HCT116 (cell line): ENCODE results near the gene ABCB8. TPM values are rescaled to one million over a fixed set of nuclear protein-coding genes. Genes with fewer than 3 reads are reported as not detected.

Experiments
- ATAC-seq: fragments of 200-7000 bp; cut with Tn5 transposase; 2 replicates; pipeline ENCODE4 v1.9.1; 2020; ENCODE audit warnings: mild to moderate bottlenecking, moderate library complexity
- BruUV-seq: library from RNA; stranded (reverse); fragments of 400-500 nt; replicated peaks from 2 replicates; lab custom pipeline; 2021; lab: Mats Ljungman, UMichigan
- CTCF ChIA-PET: fragments of 300-600 bp; sonication (Branson Sonifier 250); formaldehyde crosslinking; loops from one replicate; lab custom pipeline; 2021; ENCODE audit warnings: antibody characterized with exemption; lab: Charles Lee
- POLR2A ChIA-PET: fragments of 300-600, 350-600 bp; sonication (Branson Sonifier 250); formaldehyde crosslinking; loops from one replicate; lab custom pipeline; 2021; ENCODE audit warnings: antibody characterized with exemption; lab: Charles Lee
- RAD21 ChIA-PET, 2 experiments: fragments of 300-600 bp; sonication (Branson Sonifier 250); formaldehyde crosslinking; loops; one replicate each; lab custom pipeline; 2023; ENCODE audit warnings: low total read pairs in 2 of 2; ENCODE audit not compliant: uncharacterized antibody in 2 of 2, unreplicated experiment in 2 of 2, low non-redundant PET in 1 of 2; lab: Charles Lee
- DNase-seq: peaks from one replicate; pipeline ENCODE4 v3.0.0-alpha.2; 2010; ENCODE audit warnings: low read depth, low spot score
- H2AFZ ChIP-seq: fragments of 200-600 bp; shearing (Covaris generic), sonication (generic); 2 replicates; pipeline ENCODE4 v1.6.1; 2017; ENCODE audit warnings: low read depth, mixed run types, mixed read lengths, antibody characterized with exemption, low read length; ENCODE audit not compliant: poor library complexity, severe bottlenecking
- H3K27ac ChIP-seq: 2 replicates; pipeline ENCODE4 v1.5.1; 2012; ENCODE audit warnings: low read depth, low read length
- H3K27me3 ChIP-seq: fragments of 200-600 bp; sonication (generic); 2 replicates; pipeline ENCODE4 v1.6.1; 2016; ENCODE audit warnings: mixed run types, low read length, mixed read lengths; ENCODE audit not compliant: insufficient read depth
- H3K36me3 ChIP-seq, 2 experiments: fragments of 200-500 bp in 1 of 2; fragments of 200-600 bp in 1 of 2; sonication (Bioruptor generic) in 1 of 2; sonication (generic) in 1 of 2; 2 replicates each; pipeline versions ENCODE4 v1.5.1 to v1.6.1; 2014 to 2016; ENCODE audit warnings: low read length in 2 of 2, inconsistent platforms in 1 of 2, mixed read lengths in 1 of 2, mixed run types in 1 of 2; ENCODE audit not compliant: insufficient read depth in 2 of 2, control insufficient read depth in 1 of 2
- H3K4me1 ChIP-seq, 2 experiments: fragments of 200-600 bp in 1 of 2; sonication (generic) in 1 of 2; 2 replicates each; pipeline versions ENCODE4 v1.5.1 to v1.6.1; 2012 to 2017; ENCODE audit warnings: low read length in 2 of 2, inconsistent platforms in 1 of 2, mild to moderate bottlenecking in 1 of 2, mixed read lengths in 1 of 2, mixed run types in 1 of 2, moderate library complexity in 1 of 2; ENCODE audit not compliant: insufficient read depth in 2 of 2, control insufficient read depth in 1 of 2
- H3K4me2 ChIP-seq: fragments of 200-600 bp; sonication (generic); 2 replicates; pipeline ENCODE4 v1.6.1; 2017; ENCODE audit warnings: mixed run types, low read length, mixed read lengths
- H3K4me3 ChIP-seq, 2 experiments: fragments of 200-600 bp in 1 of 2; sonication (generic) in 1 of 2; replicated peaks in 1 of 2; 2 replicates each; pipeline ENCODE4 v1.5.1; 2011 to 2016; ENCODE audit warnings: low read length in 2 of 2, control low read depth in 1 of 2, low read depth in 1 of 2, mild to moderate bottlenecking in 1 of 2, mixed read lengths in 1 of 2, mixed run types in 1 of 2
- H3K79me2 ChIP-seq: fragments of 200-600 bp; sonication (generic); 2 replicates; pipeline ENCODE4 v1.6.1; 2017; ENCODE audit warnings: mild to moderate bottlenecking, mixed run types, low read length, moderate library complexity, mixed read lengths; ENCODE audit not compliant: insufficient read depth
- H3K9ac ChIP-seq: fragments of 200-600 bp; sonication (generic); 2 replicates; pipeline ENCODE4 v1.6.1; 2016; ENCODE audit warnings: low read length, mixed read lengths
- H3K9me2 ChIP-seq: fragments of 200-600 bp; sonication (generic), shearing (Covaris generic); 2 replicates; pipeline ENCODE4 v1.6.1; 2017; ENCODE audit warnings: mixed run types, mild to moderate bottlenecking, moderate library complexity; ENCODE audit not compliant: insufficient read depth
- H3K9me3 ChIP-seq, 2 experiments: fragments of 200-500 bp in 1 of 2; fragments of 200-600 bp in 1 of 2; sonication (Bioruptor generic) in 1 of 2; sonication (generic) in 1 of 2; 2 replicates each; pipeline ENCODE4 v1.6.1; 2014 to 2017; ENCODE audit warnings: low read length in 2 of 2, mixed read lengths in 2 of 2, inconsistent platforms in 1 of 2, low read depth in 1 of 2, mild to moderate bottlenecking in 1 of 2, mixed run types in 1 of 2, moderate library complexity in 1 of 2; ENCODE audit not compliant: control insufficient read depth in 1 of 2, insufficient read depth in 1 of 2
- H4K20me1 ChIP-seq: fragments of 200-600 bp; sonication (generic), shearing (Covaris generic); 2 replicates; pipeline ENCODE4 v1.6.1; 2017; ENCODE audit warnings: mixed run types, mild to moderate bottlenecking, moderate library complexity; ENCODE audit not compliant: insufficient read depth
- SP1 ChIP-seq: IDR thresholded peaks from 2 replicates; pipeline ENCODE4 v1.6.1; 2012; ENCODE audit warnings: low read depth
- YY1 ChIP-seq: IDR thresholded peaks from 2 replicates; pipeline ENCODE4 v1.6.1; 2011; ENCODE audit warnings: low read length, low read depth, moderate library complexity, mild to moderate bottlenecking; ENCODE audit not compliant: insufficient replicate concordance; ENCODE audit errors: extremely low read depth
- intact Hi-C: fragments of 100-400 bp; cut with micrococcal nuclease; formaldehyde crosslinking; loops from 2 replicates; pipeline ENCODE4 v1.10.0; 2022
- total RNA-seq: library from RNA; stranded (reverse); gene quantifications from one replicate; pipeline ENCODE4 v1.2.1, GENCODE V29; 2021; ENCODE audit not compliant: unreplicated experiment

Gene ABCB8
- total RNA-seq, 1 experiment from 2014 or later: 55.2 TPM

GRCh38 chr7:151095828-151096475 is 67.7 kb downstream of the ABCB8 start:
- BruUV-seq: no TSS peak
- Histone ChIP-seq H3K36me3 (peaks cover 0 to 14% of the 10 kb centered on the region in 2 experiments; a peak in 1 of 4 replicates), H3K9ac (no peak overlapping the region), H3K27ac (no peak overlapping the region), H3K9me3 (no peaks in the 10 kb centered on the region), H4K20me1 (no peaks in the 10 kb centered on the region; the same call in 1 of the 2 replicates), H3K79me2 (peaks cover 97% of the 10 kb centered on the region), H3K9me2 (no peaks in the 10 kb centered on the region), H3K27me3 (no peaks in the 10 kb centered on the region), H2AFZ (no peak overlapping the region), H3K4me1 (no peaks in the 10 kb centered on the region), H3K4me3 (no peak overlapping the region), H3K4me2 (no peak overlapping the region)
- no peak for DNase-seq
- POLR2A ChIA-PET: interaction anchor here (0.8 kb wide), 1 partner anchor 22 kb away, joined by 4 read pairs; no protein-coding TSS in a partner anchor
- CTCF ChIA-PET: no interaction called here
- intact Hi-C loops: no loop called here
- RAD21 ChIA-PET: interaction anchor here in 1 of 2 experiments (0.7 kb wide), 1 partner anchor 189 kb away, joined by 4 read pairs; no protein-coding TSS in a partner anchor
- TF ChIP-seq YY1: no peak
- no peak for TF ChIP-seq SP1
- ATAC-seq: no peak

Other genes starting within 250 kb of the ABCB8 start
- 0.42 TPM for gene TMEM176B, start 228.1 kb upstream of the ABCB8 start, total RNA-seq
- gene TMEM176A, start 227.7 kb upstream of the ABCB8 start, total RNA-seq: not detected
- gene AOC1, start 175.9 kb upstream of the ABCB8 start, total RNA-seq: 0.37 TPM
- gene KCNH2, start 50.1 kb upstream of the ABCB8 start, total RNA-seq: 9.7 TPM
- 35.8 TPM for gene NOS3, start 37.4 kb upstream of the ABCB8 start, total RNA-seq
- 2.1 TPM for gene ATG9B, start 4.0 kb upstream of the ABCB8 start, total RNA-seq
- gene ASIC3, start 20.1 kb downstream of the ABCB8 start, total RNA-seq: 4.4 TPM
- gene CDK5, start 29.4 kb downstream of the ABCB8 start, total RNA-seq: 19.8 TPM
- gene SLC4A2, start 31.1 kb downstream of the ABCB8 start, total RNA-seq: 240 TPM
- 86.4 TPM for gene FASTK, start 52.4 kb downstream of the ABCB8 start, total RNA-seq
- 75.8 TPM for gene TMUB1, start 55.0 kb downstream of the ABCB8 start, total RNA-seq
- gene AGAP3, start 58.0 kb downstream of the ABCB8 start, total RNA-seq: 126 TPM
- gene GBX1, start 139.2 kb downstream of the ABCB8 start, total RNA-seq: 0.86 TPM
- not detected for gene ASB10, start 158.8 kb downstream of the ABCB8 start, total RNA-seq
- 0.69 TPM for gene H2BK1, start 182.0 kb downstream of the ABCB8 start, total RNA-seq
- gene ABCF2, start 198.8 kb downstream of the ABCB8 start, total RNA-seq: 63.7 TPM
- gene CHPF2, start 204.0 kb downstream of the ABCB8 start, total RNA-seq: 19.5 TPM
- 30.3 TPM for gene SMARCD3, start 220.2 kb downstream of the ABCB8 start, total RNA-seq